ENCODE data around the gene ESM1.
"Not testable (repeated sequence)": the region's sequence is repeated elsewhere in the genome, so short reads cannot be mapped to it uniquely, and the experiment has no call there.

ESM1 gene

GRCh38 chr5:55022450-55022849 lies 37.1 kb upstream of the ESM1 start:
- H3K79me2 ChIP-seq (ENCODE audit: control insufficient read depth, low read length) = no peaks in the 10 kb centered on the region
- 0 out of 2 replicates have a peak, but pooled peaks cover 3% of the 10 kb centered on the region for H3K27me3 ChIP-seq (ENCODE audit: control insufficient read depth, low read length)
- no peak overlapping the region for H3K4me2 ChIP-seq (ENCODE audit: low read length)
- no peak for TF ChIP-seq EZH2phosphoT487 (IDR thresholded peaks at IDR 0.05; ENCODE audit: borderline replicate concordance, low read length)
- TF ChIP-seq, protein P1, sequence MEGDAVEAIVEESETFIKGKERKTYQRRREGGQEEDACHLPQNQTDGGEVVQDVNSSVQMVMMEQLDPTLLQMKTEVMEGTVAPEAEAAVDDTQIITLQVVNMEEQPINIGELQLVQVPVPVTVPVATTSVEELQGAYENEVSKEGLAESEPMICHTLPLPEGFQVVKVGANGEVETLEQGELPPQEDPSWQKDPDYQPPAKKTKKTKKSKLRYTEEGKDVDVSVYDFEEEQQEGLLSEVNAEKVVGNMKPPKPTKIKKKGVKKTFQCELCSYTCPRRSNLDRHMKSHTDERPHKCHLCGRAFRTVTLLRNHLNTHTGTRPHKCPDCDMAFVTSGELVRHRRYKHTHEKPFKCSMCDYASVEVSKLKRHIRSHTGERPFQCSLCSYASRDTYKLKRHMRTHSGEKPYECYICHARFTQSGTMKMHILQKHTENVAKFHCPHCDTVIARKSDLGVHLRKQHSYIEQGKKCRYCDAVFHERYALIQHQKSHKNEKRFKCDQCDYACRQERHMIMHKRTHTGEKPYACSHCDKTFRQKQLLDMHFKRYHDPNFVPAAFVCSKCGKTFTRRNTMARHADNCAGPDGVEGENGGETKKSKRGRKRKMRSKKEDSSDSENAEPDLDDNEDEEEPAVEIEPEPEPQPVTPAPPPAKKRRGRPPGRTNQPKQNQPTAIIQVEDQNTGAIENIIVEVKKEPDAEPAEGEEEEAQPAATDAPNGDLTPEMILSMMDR (IDR thresholded peaks at IDR 0.05; ENCODE audit: low read depth, low read length, poor library complexity, severe bottlenecking) = no peak
- H3F3A ChIP-seq (ENCODE audit: control insufficient read depth, insufficient read depth) = no peaks in the 10 kb centered on the region
- no peaks in the 10 kb centered on the region for H3K9me3 ChIP-seq (ENCODE audit: control insufficient read depth, insufficient read depth, low read length)
- H3K27ac ChIP-seq (ENCODE audit: low read depth, low read length) = no peak overlapping the region
- no peaks in the 10 kb centered on the region for H4K20me1 ChIP-seq (ENCODE audit: control insufficient read depth, insufficient read depth, low read depth, low read length)
- no peaks in the 10 kb centered on the region for H3K9me2 ChIP-seq (replicated peaks; ENCODE audit: control insufficient read depth, low read length)
- no peaks in the 10 kb centered on the region for H3K4me1 ChIP-seq (ENCODE audit: control insufficient read depth, low read length)
- H3K4me3 ChIP-seq (ENCODE audit: low read length) = no peak overlapping the region
- H3K36me3 ChIP-seq (ENCODE audit: control insufficient read depth, low read length) = no peaks in the 10 kb centered on the region

- no peak overlapping the region for H3K4me2 ChIP-seq (ENCODE audit: low read length)
- no peaks in the 10 kb centered on the region for H4K20me1 ChIP-seq (ENCODE audit: control insufficient read depth, insufficient read depth, low read depth, low read length)
- H3F3A ChIP-seq (ENCODE audit: control insufficient read depth, insufficient read depth) = no peaks in the 10 kb centered on the region
- H3K27ac ChIP-seq (ENCODE audit: low read depth, low read length) = no peak overlapping the region
- H3K4me1 ChIP-seq (ENCODE audit: control insufficient read depth, low read length) = no peaks in the 10 kb centered on the region
- H3K27me3 ChIP-seq (ENCODE audit: control insufficient read depth, low read length) = 0 out of 2 replicates have a peak, but pooled peaks cover 3% of the 10 kb centered on the region
- no peak overlapping the region for H3K4me3 ChIP-seq (ENCODE audit: low read length)
- no peaks in the 10 kb centered on the region for H3K79me2 ChIP-seq (ENCODE audit: control insufficient read depth, low read length)
- H3K9me2 ChIP-seq (replicated peaks; ENCODE audit: control insufficient read depth, low read length) = no peaks in the 10 kb centered on the region
- H3K9me3 ChIP-seq (ENCODE audit: control insufficient read depth, insufficient read depth, low read length) = no peaks in the 10 kb centered on the region
- no peaks in the 10 kb centered on the region for H3K36me3 ChIP-seq (ENCODE audit: control insufficient read depth, low read length)
- TF ChIP-seq, protein P1 (IDR thresholded peaks at IDR 0.05; ENCODE audit: low read depth, low read length, poor library complexity, severe bottlenecking) = no peak
- TF ChIP-seq EZH2phosphoT487 (IDR thresholded peaks at IDR 0.05; ENCODE audit: borderline replicate concordance, low read length) = no peak
Observed at GRCh38 chr5:55021821-55022220, 36.4 kb upstream of the ESM1 start.

DNA sequence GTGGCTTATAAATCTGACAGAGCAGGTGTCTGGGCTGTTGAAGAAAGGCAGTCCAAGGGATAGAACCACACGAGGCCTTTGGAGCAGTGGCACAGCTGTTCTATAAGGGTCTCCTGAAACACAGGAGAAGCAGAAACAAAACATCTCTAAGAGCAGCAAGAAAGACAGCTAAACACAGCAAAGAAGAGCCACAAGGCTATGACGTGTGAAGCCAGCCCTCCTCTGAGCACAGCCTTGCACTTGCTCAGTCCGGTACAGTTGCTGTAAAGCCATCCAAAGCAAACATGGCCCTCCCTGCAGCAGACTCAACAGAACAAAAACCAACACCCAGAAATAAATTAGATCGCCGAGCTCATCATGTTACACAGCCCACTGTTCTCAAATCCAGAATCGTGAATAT lies 36.0 kb upstream of the ESM1 start:
- no peaks in the 10 kb centered on the region for H3K9me3 ChIP-seq (ENCODE audit: control insufficient read depth, insufficient read depth, low read length)
- TF ChIP-seq, protein P1 (IDR thresholded peaks at IDR 0.05; ENCODE audit: low read depth, low read length, poor library complexity, severe bottlenecking) = no peak
- no peak for TF ChIP-seq EZH2phosphoT487 (IDR thresholded peaks at IDR 0.05; ENCODE audit: borderline replicate concordance, low read length)
- no peaks in the 10 kb centered on the region for H3K79me2 ChIP-seq (ENCODE audit: control insufficient read depth, low read length)
- H3K36me3 ChIP-seq (ENCODE audit: control insufficient read depth, low read length) = no peaks in the 10 kb centered on the region
- 0 out of 2 replicates have a peak, but pooled peaks cover 3% of the 10 kb centered on the region for H3K27me3 ChIP-seq (ENCODE audit: control insufficient read depth, low read length)
- H3K4me2 ChIP-seq (ENCODE audit: low read length) = no peak overlapping the region
- no peak overlapping the region for H3K27ac ChIP-seq (ENCODE audit: low read depth, low read length)
- no peaks in the 10 kb centered on the region for H3K4me1 ChIP-seq (ENCODE audit: control insufficient read depth, low read length)
- no peaks in the 10 kb centered on the region for H3F3A ChIP-seq (ENCODE audit: control insufficient read depth, insufficient read depth)
- H4K20me1 ChIP-seq (ENCODE audit: control insufficient read depth, insufficient read depth, low read depth, low read length) = no peaks in the 10 kb centered on the region
- no peak overlapping the region for H3K4me3 ChIP-seq (ENCODE audit: low read length)
- H3K9me2 ChIP-seq (replicated peaks; ENCODE audit: control insufficient read depth, low read length) = no peaks in the 10 kb centered on the region

DNA sequence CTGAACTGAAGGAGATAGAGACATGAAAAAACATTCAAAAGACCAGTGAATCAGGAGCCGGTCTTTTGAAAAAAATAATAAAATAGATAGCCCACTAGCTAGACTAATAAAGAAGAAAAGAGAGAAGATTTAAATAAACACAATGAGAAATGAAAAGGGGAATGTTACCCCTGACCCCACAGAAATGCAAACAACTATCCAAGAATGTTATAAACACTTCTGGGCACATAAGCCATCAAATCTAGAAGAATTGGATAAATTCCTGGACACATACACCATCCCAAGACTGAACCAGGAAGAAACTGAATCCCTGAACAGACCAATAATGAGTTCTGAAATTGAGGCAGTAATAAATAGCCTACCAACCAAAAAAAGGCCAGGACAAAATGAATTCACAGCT lies 24.8 kb upstream of the ESM1 start:
- H3K79me2 ChIP-seq (ENCODE audit: control insufficient read depth, low read length); H3K4me2 ChIP-seq (ENCODE audit: low read length); H4K20me1 ChIP-seq (ENCODE audit: control insufficient read depth, insufficient read depth, low read depth, low read length); H3K4me1 ChIP-seq (ENCODE audit: control insufficient read depth, low read length); H3K9me3 ChIP-seq (ENCODE audit: control insufficient read depth, insufficient read depth, low read length); H3K4me3 ChIP-seq (ENCODE audit: low read length); H3K36me3 ChIP-seq (ENCODE audit: control insufficient read depth, low read length); H3K9me2 ChIP-seq (replicated peaks; ENCODE audit: control insufficient read depth, low read length); H3K27ac ChIP-seq (ENCODE audit: low read depth, low read length); H3K27me3 ChIP-seq (ENCODE audit: control insufficient read depth, low read length); H3F3A ChIP-seq (ENCODE audit: control insufficient read depth, insufficient read depth): not testable (repeated sequence)

All from DOHH2 (cell line).